ENCODE results near the gene ERC1.
"Not testable (repeated sequence)": the region's sequence is repeated elsewhere in the genome, so short reads cannot be mapped to it uniquely, and the experiment has no call there.

The ERC1 gene

GRCh38 chr12:1073652-1074051 is 82.6 kb downstream of the ERC1 start:
- no peak for DNase-seq (ENCODE audit: low read depth in 2 of 2)

GRCh38 chr12:1077036-1077803 is 86.2 kb downstream of the ERC1 start:
- no peak for DNase-seq (ENCODE audit: low read depth in 2 of 2)

GRCh38 chr12:1078002-1078401 is 87.0 kb downstream of the ERC1 start:
- DNase-seq (ENCODE audit: low read depth in 2 of 2): no peak

GRCh38 chr12:1080520-1081223 is 89.6 kb downstream of the ERC1 start:
- no peak for DNase-seq (ENCODE audit: low read depth in 2 of 2)

GRCh38 chr12:1083151-1083888 is 92.3 kb downstream of the ERC1 start:
- no peak for DNase-seq (ENCODE audit: low read depth in 2 of 2)

- no peak for DNase-seq (ENCODE audit: low read depth in 2 of 2)
Observed at GRCh38 chr12:1083889-1084262, 92.9 kb downstream of the ERC1 start.

- no peak for DNase-seq (ENCODE audit: low read depth in 2 of 2)
Observed at GRCh38 chr12:1091350-1091749, 100.3 kb downstream of the ERC1 start.

- DNase-seq (ENCODE audit: low read depth in 2 of 2): no peak
Observed at GRCh38 chr12:1093166-1093751, 102.2 kb downstream of the ERC1 start.

GRCh38 chr12:1094714-1095113 is 103.7 kb downstream of the ERC1 start:
- DNase-seq (ENCODE audit: low read depth in 2 of 2): no peak

GRCh38 chr12:1099158-1099557 is 108.1 kb downstream of the ERC1 start:
- DNase-seq (ENCODE audit: low read depth in 2 of 2): no peak

GRCh38 chr12:1099618-1100017 is 108.6 kb downstream of the ERC1 start:
- not testable (repeated sequence) for DNase-seq (ENCODE audit: low read depth in 2 of 2)

GRCh38 chr12:1102115-1102514 is 111.1 kb downstream of the ERC1 start:
- no peak for DNase-seq (ENCODE audit: low read depth in 2 of 2)

GRCh38 chr12:1102791-1103450 is 111.9 kb downstream of the ERC1 start:
- no peak for DNase-seq (ENCODE audit: low read depth in 2 of 2)

GRCh38 chr12:1103632-1104031 is 112.6 kb downstream of the ERC1 start:
- no peak for DNase-seq (ENCODE audit: low read depth in 2 of 2)

GRCh38 chr12:1104088-1104800 is 113.2 kb downstream of the ERC1 start:
- no peak for DNase-seq (ENCODE audit: low read depth in 2 of 2)

- DNase-seq (ENCODE audit: low read depth in 2 of 2): no peak
Observed at GRCh38 chr12:1107669-1108068, 116.6 kb downstream of the ERC1 start.

- DNase-seq (ENCODE audit: low read depth in 2 of 2): no peak
Observed at GRCh38 chr12:1108276-1108675, 117.3 kb downstream of the ERC1 start.

- DNase-seq (ENCODE audit: low read depth in 2 of 2): no peak
Observed at GRCh38 chr12:1115484-1116231, 124.6 kb downstream of the ERC1 start.

- DNase-seq (ENCODE audit: low read depth in 2 of 2): no peak
Observed at GRCh38 chr12:1117371-1117770, 126.3 kb downstream of the ERC1 start.

GRCh38 chr12:1117970-1118563 is 127.0 kb downstream of the ERC1 start:
- peak; percentile 48 to 52 for DNase-seq (ENCODE audit: low read depth in 2 of 2)
